OCI-LY7 (cell line): ENCODE results near the gene TTC31. TPM values are rescaled to one million over a fixed set of nuclear protein-coding genes. Genes with fewer than 3 reads are reported as not detected.
A peak's percentile ranks its signal among the peaks of the same experiment; 100 is the strongest.

Experiments used
- BruUV-seq: library from RNA; stranded (reverse); fragments of 400-500 nt; replicated peaks from 2 replicates; lab custom pipeline; 2021; lab: Mats Ljungman, UMichigan
- CTCF ChIA-PET: fragments of 300-600 bp; sonication (Branson Sonifier 250); formaldehyde crosslinking; loops from one replicate; lab custom pipeline; 2022; ENCODE audit warnings: antibody characterized with exemption; ENCODE audit not compliant: unreplicated experiment; lab: Charles Lee
- POLR2A ChIA-PET: fragments of 300-600 bp; sonication (Branson Sonifier 250); formaldehyde crosslinking; loops from one replicate; lab custom pipeline; 2022; ENCODE audit warnings: antibody characterized with exemption; lab: Charles Lee
- DNase-seq: peaks from one replicate; pipeline ENCODE4 v3.0.0-alpha.2; 2015; ENCODE audit warnings: low spot score
- H2AFZ ChIP-seq: fragments of 200-600 bp; sonication (generic), shearing (Covaris generic); 2 replicates; pipeline ENCODE4 v1.6.1; 2014; ENCODE audit warnings: mild to moderate bottlenecking, antibody characterized with exemption, low read length, moderate library complexity
- H3K27ac ChIP-seq: fragments of 200-600 bp; sonication (generic); 2 replicates; pipeline ENCODE4 v1.5.1; 2014; ENCODE audit warnings: mixed run types, low read depth, mild to moderate bottlenecking, moderate library complexity, low read length, inconsistent platforms; ENCODE audit not compliant: poor library complexity, severe bottlenecking
- H3K36me3 ChIP-seq: fragments of 200-600 bp; sonication (generic); 2 replicates; pipeline ENCODE4 v1.6.1; 2014; ENCODE audit warnings: mild to moderate bottlenecking, antibody characterized with exemption, low read length, moderate library complexity, mixed read lengths; ENCODE audit not compliant: insufficient read depth
- H3K4me1 ChIP-seq: fragments of 200-600 bp; sonication (generic); 2 replicates; pipeline ENCODE4 v1.5.1; 2014; ENCODE audit warnings: mild to moderate bottlenecking, low read length; ENCODE audit not compliant: insufficient read depth, poor library complexity, severe bottlenecking
- H3K4me2 ChIP-seq: fragments of 200-600 bp; sonication (generic); 2 replicates; pipeline ENCODE4 v1.6.1; 2014; ENCODE audit warnings: mild to moderate bottlenecking, low read length
- H3K4me3 ChIP-seq: fragments of 200-600 bp; sonication (generic); 2 replicates; pipeline ENCODE4 v1.5.1; 2014; ENCODE audit warnings: mild to moderate bottlenecking, low read depth, low read length; ENCODE audit not compliant: poor library complexity, severe bottlenecking
- H3K79me2 ChIP-seq: fragments of 200-600 bp; sonication (generic); 2 replicates; pipeline ENCODE4 v1.6.1; 2016; ENCODE audit warnings: low read depth, mild to moderate bottlenecking, low read length, moderate library complexity, mixed read lengths; ENCODE audit not compliant: insufficient read depth
- H3K9me2 ChIP-seq: fragments of 200-600 bp; sonication (generic); 2 replicates; pipeline ENCODE4 v1.6.1; 2016; ENCODE audit warnings: mild to moderate bottlenecking, low read length, mixed read lengths; ENCODE audit not compliant: insufficient read depth
- H3K9me3 ChIP-seq: fragments of 200-600 bp; sonication (generic); 2 replicates; pipeline ENCODE4 v1.6.1; 2014; ENCODE audit warnings: mild to moderate bottlenecking, mixed run types, low read length, mixed read lengths
- H4K20me1 ChIP-seq: fragments of 200-600 bp; sonication (generic); 2 replicates; pipeline ENCODE4 v1.6.1; 2014; ENCODE audit warnings: mild to moderate bottlenecking, antibody characterized with exemption, low read length, moderate library complexity, mixed read lengths; ENCODE audit not compliant: insufficient read depth
- CTCF ChIP-seq: fragments of 200-600 bp; sonication (generic); conservative IDR thresholded peaks from 2 replicates; pipeline ENCODE4 v1.5.1; 2014; ENCODE audit warnings: mild to moderate bottlenecking, antibody characterized with exemption, low read length, moderate library complexity, mixed read lengths
- EZH2phosphoT487 ChIP-seq: fragments of 200-600 bp; sonication (generic); IDR thresholded peaks from 2 replicates; pipeline ENCODE4 v1.6.1; 2018; ENCODE audit warnings: low read depth, borderline replicate concordance, mild to moderate bottlenecking, mixed run types, antibody characterized with exemption, low read length, moderate library complexity, mixed read lengths
- intact Hi-C: fragments of 100-400 bp; cut with micrococcal nuclease; formaldehyde crosslinking; loops from one replicate; pipeline ENCODE4 v1.10.0; 2022; ENCODE audit not compliant: unreplicated experiment
- total RNA-seq, 2 experiments: library from RNA; depleted of rRNA in 1 of 2; stranded (reverse); fragments of >200 nt in 1 of 2; shearing (Covaris generic) in 1 of 2; gene quantifications; 2 replicates each; pipeline ENCODE4 v1.2.3, GENCODE V29; 2014 to 2022

TTC31 gene
- total RNA-seq, 2 experiments from 2014 or later, result 31.5 to 34.6 TPM

- no TSS peak for BruUV-seq
- TF ChIP-seq CTCF (no peak), EZH2phosphoT487 (no peak)
- H3K4me1 ChIP-seq, result peaks cover 25% of the 10 kb centered on the region
- no peak overlapping the region for H3K27ac ChIP-seq
- H3K9me2 ChIP-seq, result no peaks in the 10 kb centered on the region
- ChIA-PET POLR2A (no interaction called here), CTCF (interaction anchor here (0.7 to 1.0 kb wide), 2 partner anchors 26 to 111 kb away, joined by 3 read pairs; no protein-coding TSS in a partner anchor)
- intact Hi-C loops, result no loop called here
- H3K4me2 ChIP-seq, result no peak overlapping the region
- no peak overlapping the region for H2AFZ ChIP-seq
- H3K79me2 ChIP-seq, result peaks cover 5% of the 10 kb centered on the region; the same call in 1 of the 2 replicates
- H4K20me1 ChIP-seq, result no peaks in the 10 kb centered on the region
- H3K36me3 ChIP-seq, result peaks cover 15% of the 10 kb centered on the region
- no peak for DNase-seq
- no peaks in the 10 kb centered on the region for H3K9me3 ChIP-seq
- H3K4me3 ChIP-seq, result no peak overlapping the region
Measured at GRCh38 chr2:74504591-74504990, 21.7 kb downstream of the TTC31 start.

GRCh38 chr2:74505448-74506246 is 22.8 kb downstream of the TTC31 start:
- Histone ChIP-seq H3K4me3 (no peak overlapping the region), H2AFZ (no peak overlapping the region), H3K9me3 (no peaks in the 10 kb centered on the region), H4K20me1 (no peaks in the 10 kb centered on the region), H3K79me2 (peaks cover 5% of the 10 kb centered on the region; the same call in 1 of the 2 replicates), H3K9me2 (no peaks in the 10 kb centered on the region), H3K4me2 (peak overlapping the region; percentile 96), H3K4me1 (peaks cover 25% of the 10 kb centered on the region), H3K27ac (no peak overlapping the region), H3K36me3 (peaks cover 15% of the 10 kb centered on the region)
- POLR2A ChIA-PET, result interaction anchor here (1.0 kb wide), 1 partner anchor 73 kb away, joined by 3 read pairs; no protein-coding TSS in a partner anchor
- BruUV-seq, result no TSS peak
- intact Hi-C loops, result no loop called here
- no peak for DNase-seq
- no peak for TF ChIP-seq CTCF
- no peak for TF ChIP-seq EZH2phosphoT487
- CTCF ChIA-PET, result no interaction called here
